A549 (cell line): ENCODE measurements around the gene MMP11.

Experiments used
- CBX8 ChIP-seq: fragments of 200-600 bp; sonication (generic); IDR thresholded peaks from 2 replicates; pipeline ENCODE4 v1.6.1; 2016
- RCOR1 ChIP-seq: fragments of 150-350 bp; IDR thresholded peaks from 2 replicates; pipeline ENCODE4 v1.6.1; 2014; ENCODE audit warnings: antibody characterized with exemption, low read length, low read depth

- TF ChIP-seq CBX8 (no peak), RCOR1 (no peak)
Measured at GRCh38 chr22:23745791-23746190, 26.9 kb upstream of the MMP11 start.
